H1 (cell line): ENCODE results near the gene LLPH. TPM values are rescaled to one million over a fixed set of nuclear protein-coding genes. Genes with fewer than 3 reads are reported as not detected.

ENCODE experiments used
- PHF8 ChIP-seq: fragments of 200-600 bp; sonication (generic); conservative IDR thresholded peaks from 2 replicates; pipeline ENCODE4 v1.7.1; 2012; ENCODE audit warnings: low read depth, mild to moderate bottlenecking, inconsistent platforms, low read length, moderate library complexity
- RFX5 ChIP-seq: IDR thresholded peaks from 2 replicates; pipeline ENCODE4 v1.6.1; 2011; ENCODE audit warnings: low read depth, low read length, improper control_type of control experiment, borderline replicate concordance
- polyA plus RNA-seq, 7 experiments: library from polyadenylated mRNA; depleted of rRNA in 3 of 7; stranded (reverse) in 5 of 7; unstranded in 2 of 7; fragments of >200 nt in 5 of 7; fragments of 200-250 nt in 2 of 7; gene quantifications; 1 replicate in 5 of 7; 2 replicates in 1 of 7; 4 replicates in 1 of 7; pipeline versions ENCODE4 v1.2.1 to v1.2.3, GENCODE V29; 2011 to 2013; ENCODE audit warnings: missing spikeins in 2 of 7, mixed read lengths in 2 of 7
- total RNA-seq: library from RNA; stranded (reverse); fragmentation: NEBNext Ultra II Directional; extraction: Animal tissue kit (Norgen Biotek cat#: 25700); gene quantifications from 2 replicates; pipeline ENCODE4 v1.2.1, GENCODE V29; 2021

The LLPH gene
- total and polyA plus RNA-seq, 2 of the 8 experiments (the other 6 are each of a cell fraction or from before 2014, with no cell fraction given), result 2.3 to 31.3 TPM

DNA sequence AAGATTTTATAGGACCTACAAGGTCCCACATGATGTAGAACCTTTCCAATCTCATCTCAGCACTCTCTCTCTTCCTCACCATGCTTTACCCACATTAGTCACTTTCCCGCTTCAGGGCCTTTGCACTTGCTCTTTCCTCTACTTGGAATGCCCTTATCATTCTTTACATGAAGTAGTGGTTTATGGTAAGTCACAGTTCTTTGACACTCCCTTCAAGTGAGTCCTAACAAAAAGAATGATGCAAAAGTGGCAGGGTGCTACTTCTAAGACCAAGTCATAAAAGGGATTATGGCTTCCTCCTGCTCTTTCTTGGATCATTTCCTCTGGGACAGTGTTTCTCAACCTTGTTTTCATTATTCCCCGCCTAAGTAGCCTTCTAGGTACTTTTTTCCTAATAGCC, 26.1 kb upstream of the LLPH start (continued):
- TF ChIP-seq RFX5 (no peak), PHF8 (no peak)
